Activated CD4-positive, CD25-positive, alpha-beta regulatory T cell treated with anti-CD3 and anti-CD28 coated beads, Interleukin-2, amount 50 U/mL, for 24 hours (primary cell): ENCODE data around the gene TSC22D2.
A peak's percentile ranks its signal among the peaks of the same experiment; 100 is the strongest.
"Not testable (repeated sequence)": the region's sequence is repeated elsewhere in the genome, so short reads cannot be mapped to it uniquely, and the experiment has no call there.

Source experiments
- ATAC-seq, 2 donors: fragments of 150-1000 bp; cut with Tn5 transposase; one replicate each; pipeline ENCODE4 v1.10.0; 2021; ENCODE audit warnings: mild to moderate bottlenecking in 1 of 2, moderate library complexity in 1 of 2

Gene TSC22D2

DNA sequence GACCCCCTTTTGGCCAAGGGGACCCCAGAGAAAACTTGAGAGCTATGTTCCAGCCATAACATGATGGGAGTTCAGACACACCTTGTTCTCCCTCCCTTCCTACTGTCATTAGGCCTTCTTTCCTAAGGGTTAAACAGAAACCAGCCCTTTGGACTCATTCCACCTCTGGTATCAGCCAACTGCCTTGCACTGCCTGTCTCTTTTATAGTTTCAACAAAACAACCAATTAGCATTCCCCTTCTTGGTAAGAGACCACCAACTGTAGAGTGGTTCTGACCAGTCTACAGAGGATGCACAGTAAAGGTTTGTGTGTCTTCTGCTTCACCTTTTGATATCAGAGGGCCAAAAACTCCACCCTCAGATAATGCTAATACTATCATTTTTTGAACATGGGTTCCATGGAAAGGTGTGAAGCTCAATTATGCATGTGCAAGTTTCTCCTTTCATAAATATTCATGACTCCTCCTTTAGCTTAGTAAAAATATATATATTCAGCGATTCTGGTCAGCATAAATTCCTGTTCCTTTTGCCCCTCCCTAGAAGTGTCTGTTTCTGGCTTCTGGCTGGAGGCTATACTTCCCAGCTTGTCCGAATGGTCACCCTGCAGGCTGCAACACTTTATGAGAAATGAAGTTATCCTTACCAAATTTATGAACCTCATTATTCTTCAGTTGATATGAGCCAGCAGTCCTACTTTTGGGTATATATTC is 82.3 kb downstream of the TSC22D2 start:
- no peak for ATAC-seq

DNA sequence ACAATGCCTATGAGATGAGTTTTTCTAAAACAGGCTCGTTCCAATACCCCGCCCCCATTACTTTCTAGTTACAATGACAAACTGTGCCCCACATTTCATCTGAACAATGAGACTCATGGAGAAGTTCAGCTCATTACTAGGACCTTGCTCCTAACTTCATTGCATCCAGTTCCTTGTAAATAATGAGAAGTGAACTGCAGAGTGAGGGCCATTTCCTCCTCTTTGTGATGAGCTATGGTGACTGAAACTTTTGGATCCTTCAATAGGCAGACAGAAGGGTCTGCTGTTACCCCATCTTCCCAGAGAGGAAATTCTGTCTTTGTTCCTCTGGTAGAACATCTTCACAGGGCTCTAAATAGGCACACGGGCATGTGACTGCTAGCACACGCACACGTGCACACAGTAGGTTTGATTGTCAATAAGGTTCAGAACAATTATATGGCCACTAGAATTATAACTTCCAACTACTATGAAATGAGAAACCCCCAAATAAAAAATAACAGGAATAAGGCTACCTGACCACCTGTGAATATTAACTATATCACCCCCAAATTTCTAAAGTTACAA is 86.4 kb downstream of the TSC22D2 start:
- ATAC-seq = no peak

DNA sequence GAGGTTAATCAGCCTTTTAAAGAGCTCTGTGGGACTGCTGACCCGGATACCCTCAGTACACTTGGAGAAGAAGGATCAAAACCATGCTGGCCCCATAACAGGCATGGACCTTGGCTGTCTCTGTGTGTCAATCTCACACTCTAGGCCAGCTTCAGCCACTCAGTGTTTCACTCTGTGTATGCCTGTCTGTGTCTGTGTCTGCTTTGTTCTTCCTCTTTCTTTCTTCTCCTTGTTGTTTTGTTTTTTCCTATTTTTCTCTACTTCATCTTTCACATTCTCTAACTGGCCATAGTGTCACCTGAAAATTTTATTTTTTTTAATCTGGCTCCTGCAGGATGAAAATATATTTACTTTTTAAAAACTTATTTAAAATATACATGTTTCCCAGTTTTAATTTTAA is 87.1 kb downstream of the TSC22D2 start:
- ATAC-seq = no peak

DNA sequence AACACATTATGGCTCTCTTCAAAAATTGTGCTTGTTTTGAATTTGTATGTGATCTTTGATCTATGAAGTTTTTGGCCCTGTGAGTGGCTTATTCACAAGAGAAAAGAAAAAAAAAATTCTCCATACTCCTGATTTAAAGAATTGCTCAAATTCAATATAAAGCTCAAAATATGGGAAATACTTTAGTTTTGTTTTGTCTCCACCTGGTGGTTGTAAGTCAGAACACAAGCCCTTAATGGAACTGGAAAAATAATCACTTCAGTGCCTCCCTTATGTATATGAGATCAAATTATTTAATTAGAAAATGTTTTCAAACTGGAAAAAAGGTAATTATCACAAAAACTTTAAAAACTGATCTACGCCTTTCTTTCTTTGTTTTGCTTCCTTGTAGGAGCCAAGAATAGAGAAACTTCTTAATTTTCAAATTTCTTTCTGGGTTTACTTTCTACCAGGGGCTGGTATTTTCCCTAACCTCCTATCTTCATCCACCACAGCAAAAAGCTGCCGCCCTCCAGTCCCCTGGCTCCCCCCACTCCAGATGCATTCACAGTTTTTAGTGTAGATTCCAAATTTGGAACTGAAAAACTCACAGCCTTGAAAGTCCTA is 87.6 kb downstream of the TSC22D2 start:
- ATAC-seq = no peak

DNA sequence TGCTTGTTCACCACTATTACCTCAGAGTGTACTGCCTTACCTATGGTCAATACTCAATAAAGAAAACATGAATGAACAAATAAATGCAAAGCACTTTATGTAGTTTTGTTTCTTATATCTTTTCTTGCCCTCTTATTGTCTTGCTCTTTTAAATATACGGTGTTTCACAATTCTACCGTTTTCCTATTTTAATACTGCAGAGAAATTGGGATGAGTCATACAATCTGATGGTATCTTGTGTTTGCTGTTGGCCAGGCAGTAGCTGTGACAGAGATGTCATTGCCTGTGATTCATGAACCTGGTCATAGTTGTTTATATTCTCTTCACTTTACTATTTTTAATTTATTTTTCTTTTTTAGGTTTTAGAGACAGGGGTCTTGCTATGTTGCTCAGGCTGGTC is 89.9 kb downstream of the TSC22D2 start:
- peak; percentile 44 to 45 for ATAC-seq

DNA sequence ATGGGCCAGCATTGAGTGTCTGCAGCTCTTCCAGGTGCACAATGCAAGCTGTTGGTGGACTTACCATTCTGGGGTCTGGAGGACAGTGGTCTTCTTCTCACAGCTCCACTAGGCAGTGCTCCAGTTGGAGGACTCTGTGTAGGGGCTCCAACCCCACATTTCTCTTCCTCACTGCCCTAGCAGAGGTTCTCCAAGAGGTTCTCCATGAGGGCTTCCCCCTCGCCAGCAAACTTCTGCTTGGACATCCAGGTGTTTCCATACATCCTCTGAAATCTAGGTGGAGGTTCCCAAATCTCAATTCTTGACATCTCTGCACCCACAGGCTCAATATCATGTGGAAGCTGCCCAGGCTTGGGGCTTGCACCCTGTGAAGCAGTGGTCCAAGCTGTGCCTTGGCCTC is 92.9 kb downstream of the TSC22D2 start:
- ATAC-seq = not testable (repeated sequence)

DNA sequence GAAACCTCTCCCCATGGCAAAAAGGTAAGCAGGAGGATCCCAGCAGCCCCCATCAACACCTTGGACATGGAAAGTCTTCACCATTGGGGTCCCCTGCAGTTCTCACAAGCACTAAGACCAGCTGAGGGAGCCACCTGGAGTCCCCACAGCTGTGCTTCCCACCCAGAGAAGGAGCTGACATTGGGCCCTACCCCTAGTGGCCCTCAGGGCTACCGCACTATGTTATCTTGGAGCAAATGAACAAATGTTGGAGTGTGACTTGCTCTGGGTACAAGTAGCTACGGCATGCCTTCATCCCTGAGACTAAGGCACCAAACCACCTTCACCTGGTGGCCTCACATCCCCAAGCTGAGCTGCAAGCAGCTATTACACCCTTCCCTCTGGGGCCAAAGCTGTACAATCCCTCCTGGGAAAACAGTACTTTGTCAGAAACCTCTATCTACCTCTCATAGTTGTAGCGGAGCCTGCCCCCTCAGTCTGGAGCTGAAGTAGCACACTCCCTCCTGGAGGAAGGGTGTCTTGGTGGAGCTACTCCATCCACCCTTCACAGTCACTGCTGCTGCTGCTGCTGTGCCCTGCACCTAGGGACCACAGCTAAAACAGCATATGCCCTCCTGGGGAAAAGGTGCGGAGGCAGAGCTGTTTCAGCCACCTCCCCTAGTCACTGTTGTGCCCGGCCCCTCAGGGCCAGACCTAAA is 95.5 kb downstream of the TSC22D2 start:
- no peak for ATAC-seq

DNA sequence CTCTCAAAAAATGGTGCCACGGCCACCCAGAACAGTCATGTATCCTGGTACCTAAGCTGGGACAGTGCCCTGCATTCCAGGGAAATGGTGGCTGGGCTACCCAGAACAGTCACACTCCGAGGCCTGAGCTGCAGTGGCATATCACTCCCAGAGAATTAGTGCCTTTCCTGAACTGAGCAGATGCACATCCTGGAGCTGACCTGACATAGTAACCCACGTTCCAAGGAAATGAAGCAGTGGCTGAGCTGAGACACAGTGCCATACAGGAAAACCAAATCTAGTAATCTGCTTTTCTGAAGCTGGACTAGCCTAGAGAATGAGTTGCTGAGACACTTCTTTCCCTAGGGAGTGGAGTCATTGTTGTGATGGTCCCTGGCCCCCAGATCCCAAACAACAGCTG is 96.4 kb downstream of the TSC22D2 start:
- ATAC-seq = no peak

DNA sequence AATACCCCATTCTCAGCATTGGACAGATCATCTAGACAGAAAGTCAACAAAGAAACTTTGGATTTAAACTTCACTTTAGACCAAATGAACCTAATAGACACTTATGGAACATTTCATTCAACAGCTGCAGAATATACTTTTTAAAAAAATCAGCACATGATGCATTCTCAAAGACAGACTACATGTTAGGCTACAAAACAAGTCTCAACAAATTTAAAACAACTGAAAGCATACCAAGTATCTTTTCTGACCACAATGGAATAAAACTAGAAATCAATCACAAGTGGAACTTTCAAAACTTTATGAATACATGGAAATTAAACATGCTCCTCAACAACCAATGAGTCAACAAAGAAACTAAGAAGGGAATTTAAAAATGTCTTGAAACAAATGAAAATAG is 100.3 kb downstream of the TSC22D2 start:
- no peak for ATAC-seq

DNA sequence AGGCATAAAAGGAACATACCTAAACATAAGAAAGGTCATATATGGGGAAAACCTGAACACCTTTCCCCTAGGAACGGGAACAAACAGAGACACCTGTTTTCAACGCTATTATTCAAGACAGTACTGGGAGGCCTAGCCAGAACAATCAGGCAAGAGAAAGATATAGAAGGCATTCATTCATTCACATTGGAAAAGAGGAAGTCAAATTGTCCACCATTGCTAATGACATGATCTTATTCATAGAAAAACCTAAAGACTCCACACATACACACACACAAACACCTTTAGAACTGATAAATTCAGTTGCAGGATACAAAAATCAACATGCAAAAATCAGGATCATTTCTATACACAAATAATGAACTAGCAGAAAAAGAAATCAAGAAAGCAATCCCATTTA is 101.7 kb downstream of the TSC22D2 start:
- no peak for ATAC-seq

DNA sequence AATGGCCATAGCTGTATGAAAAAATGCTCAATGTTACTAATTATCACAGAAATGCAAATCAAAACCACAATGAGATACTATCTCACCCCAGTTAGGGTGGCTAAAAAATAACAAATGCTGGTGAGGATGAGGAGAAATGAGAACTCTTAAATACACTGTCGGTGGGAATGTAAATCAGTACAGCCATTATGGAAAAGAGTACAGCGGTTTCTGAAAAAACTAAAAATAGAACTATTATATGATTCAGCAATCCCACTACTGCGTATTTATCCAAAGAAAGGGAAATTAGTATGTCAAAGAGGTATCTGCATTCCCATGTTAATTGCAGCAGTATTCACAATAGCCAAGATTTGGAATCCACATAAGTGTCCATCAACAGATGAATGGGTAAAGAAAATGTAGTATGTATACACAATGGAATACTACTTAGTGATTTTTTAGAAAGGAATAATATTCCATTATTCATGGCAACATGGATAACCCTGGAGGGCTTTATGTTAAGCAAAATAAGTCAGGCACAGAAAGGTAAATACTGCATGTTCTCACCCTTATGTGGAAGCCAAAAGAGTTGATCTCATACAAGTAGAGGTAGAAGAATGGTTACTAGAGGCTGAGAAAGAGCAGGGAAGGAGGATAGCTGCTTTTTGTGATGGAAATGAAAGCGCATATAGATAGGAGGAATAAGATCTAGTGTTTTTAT is 103.2 kb downstream of the TSC22D2 start:
- no peak for ATAC-seq

DNA sequence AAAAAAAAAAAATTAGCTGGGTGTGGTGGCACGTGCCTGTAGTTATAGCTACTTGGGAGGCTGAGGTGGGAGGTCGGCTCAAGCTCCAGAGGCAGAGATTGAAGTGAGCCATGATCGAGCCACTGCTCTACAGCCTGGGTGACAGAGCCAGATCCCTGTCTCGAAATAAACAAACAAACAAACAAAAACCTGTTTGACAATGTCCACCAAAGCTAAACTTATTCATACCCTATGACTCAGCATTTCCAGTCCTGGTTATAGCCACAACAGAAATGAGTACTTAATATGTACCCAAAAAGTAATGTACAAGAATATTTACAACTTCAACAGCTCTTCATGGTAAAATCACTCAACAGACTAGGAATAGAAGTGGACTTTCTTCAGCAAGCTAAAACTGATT is 107.1 kb downstream of the TSC22D2 start:
- ATAC-seq = no peak
